ENCODE data around the gene KHSRP.
A peak's percentile ranks its signal among the peaks of the same experiment; 100 is the strongest.
"Not testable (repeated sequence)": the region's sequence is repeated elsewhere in the genome, so short reads cannot be mapped to it uniquely, and the experiment has no call there.

Gene KHSRP

GRCh38 chr19:6421075-6422014 is 3.3 kb downstream of the KHSRP start:
- DNase-seq (ENCODE audit: low read depth in 3 of 3): no peak

DNA sequence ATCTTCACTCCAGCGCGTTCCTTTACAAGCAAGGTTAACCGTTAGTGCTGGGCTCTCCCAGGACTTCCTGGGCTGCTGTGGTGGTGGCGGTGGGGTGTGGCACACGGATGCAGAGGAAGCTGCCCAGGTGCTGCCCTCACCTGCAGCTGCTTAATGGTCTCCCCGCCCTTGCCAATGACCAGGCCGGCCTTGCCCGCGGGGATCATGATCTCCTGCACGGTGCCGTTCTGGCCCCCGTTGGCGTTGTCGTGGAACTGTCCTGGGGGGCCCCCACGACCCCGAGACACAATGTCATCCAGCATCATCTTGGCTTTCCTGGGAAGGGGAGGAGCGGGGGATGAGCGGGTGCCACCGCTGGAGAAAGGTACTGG is 6.1 kb downstream of the KHSRP start:
- no peak for DNase-seq (ENCODE audit: low read depth in 3 of 3)

- DNase-seq (ENCODE audit: low read depth in 3 of 3): no peak
These were observed 6.7 kb downstream of the KHSRP start for GRCh38 chr19:6417713-6418561.

- no peak for DNase-seq (ENCODE audit: low read depth in 3 of 3)
These were observed 7.8 kb downstream of the KHSRP start for GRCh38 chr19:6416658-6417405.

- no peak for DNase-seq (ENCODE audit: low read depth in 3 of 3)
These were observed 8.9 kb downstream of the KHSRP start for GRCh38 chr19:6415591-6416190.

- DNase-seq (ENCODE audit: low read depth in 3 of 3): no peak
These were observed 9.6 kb downstream of the KHSRP start for GRCh38 chr19:6414793-6415590.

DNA sequence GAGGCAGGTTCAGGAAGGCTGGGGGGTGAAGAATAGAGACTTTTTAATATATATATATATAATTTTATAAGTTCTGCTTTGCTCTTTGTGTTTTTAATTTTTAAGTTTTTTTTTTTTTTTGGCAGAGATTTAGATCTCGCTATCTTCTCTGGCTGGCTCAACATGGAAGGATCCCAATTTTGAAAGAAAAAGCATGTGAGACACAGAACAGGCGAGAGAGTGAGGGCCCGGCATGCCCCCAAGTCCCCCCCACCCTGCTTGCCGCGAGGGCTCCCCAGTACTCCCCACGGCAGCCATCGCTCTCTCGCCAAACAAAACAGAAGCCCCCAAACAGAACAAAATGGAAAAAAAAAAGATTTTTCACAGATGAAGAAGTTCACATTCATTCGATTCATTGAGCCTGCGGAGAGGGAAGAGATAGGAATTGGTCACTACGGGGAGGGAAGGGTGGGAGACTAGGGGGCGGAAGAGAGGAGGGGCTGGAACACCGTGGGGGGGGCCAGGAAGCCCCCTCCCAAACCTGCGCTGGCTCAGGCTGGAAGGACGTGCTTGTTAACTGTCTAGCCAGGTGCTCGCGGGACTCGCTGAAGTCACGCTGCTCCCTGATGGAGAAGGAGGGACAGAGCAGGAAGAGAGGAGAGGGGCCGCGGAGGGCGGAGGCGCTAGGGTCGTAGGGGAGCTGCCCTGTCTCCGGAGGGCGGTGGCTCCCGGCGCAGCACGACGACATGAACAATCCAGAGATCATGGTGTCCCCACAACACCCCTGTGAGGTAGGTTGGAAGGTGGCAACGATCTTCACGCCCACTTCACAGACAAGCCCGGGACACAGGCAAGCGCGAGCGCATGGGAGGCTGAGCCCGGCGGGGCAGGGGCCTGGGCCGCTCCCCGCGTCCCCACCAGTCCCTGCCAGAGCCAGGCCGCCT is 10.6 kb downstream of the KHSRP start:
- no peak for DNase-seq (ENCODE audit: low read depth in 3 of 3)

DNA sequence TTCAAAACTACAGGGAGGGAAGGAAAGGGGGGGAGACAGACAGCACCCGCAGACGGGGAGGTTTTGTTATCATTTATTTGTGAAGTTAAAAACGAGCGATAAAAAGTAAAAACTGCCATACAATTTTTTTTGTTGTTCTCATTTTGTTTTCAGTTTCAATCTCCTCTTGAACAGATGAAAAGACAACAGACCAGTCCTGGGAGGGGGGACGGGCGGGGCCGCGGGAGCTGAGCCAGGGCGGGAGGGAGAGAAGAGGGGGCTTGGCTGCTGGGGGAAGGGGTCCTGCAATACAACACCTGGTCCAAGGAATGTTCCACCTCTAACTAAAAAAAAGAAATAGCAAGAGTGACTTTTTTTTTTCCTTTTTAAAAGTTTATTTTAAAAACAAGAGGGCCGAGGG is 11.3 kb downstream of the KHSRP start:
- no peak for DNase-seq (ENCODE audit: low read depth in 3 of 3)

GRCh38 chr19:6412447-6413091 is 12.0 kb downstream of the KHSRP start:
- peak; percentile 33 to 52 (median 33) for DNase-seq (ENCODE audit: low read depth in 3 of 3)

- no peak for DNase-seq (ENCODE audit: low read depth in 3 of 3)
These were observed 12.6 kb downstream of the KHSRP start for GRCh38 chr19:6412061-6412446.

DNA sequence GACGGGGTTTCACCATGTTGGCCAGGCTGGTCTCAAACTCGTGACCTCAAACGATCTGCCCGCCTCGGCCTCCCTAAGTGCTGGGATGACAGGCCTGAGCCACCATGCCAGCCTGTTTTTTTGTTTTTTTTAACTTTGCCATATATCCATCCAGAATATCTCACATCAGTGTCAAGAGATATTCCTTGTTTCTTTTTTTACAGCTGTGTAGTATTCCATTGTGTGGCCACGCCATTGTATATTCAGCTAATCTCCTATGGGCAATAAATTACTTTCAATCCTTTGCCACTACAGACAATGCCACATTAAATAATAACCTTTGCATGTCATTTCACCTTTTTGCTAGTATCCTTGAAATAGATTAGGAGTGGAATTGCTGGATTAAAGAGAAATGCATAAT is 15.3 kb downstream of the KHSRP start:
- no peak for DNase-seq (ENCODE audit: low read depth in 3 of 3)

GRCh38 chr19:6406401-6406800 is 18.2 kb downstream of the KHSRP start:
- no peak for DNase-seq (ENCODE audit: low read depth in 3 of 3)

DNA sequence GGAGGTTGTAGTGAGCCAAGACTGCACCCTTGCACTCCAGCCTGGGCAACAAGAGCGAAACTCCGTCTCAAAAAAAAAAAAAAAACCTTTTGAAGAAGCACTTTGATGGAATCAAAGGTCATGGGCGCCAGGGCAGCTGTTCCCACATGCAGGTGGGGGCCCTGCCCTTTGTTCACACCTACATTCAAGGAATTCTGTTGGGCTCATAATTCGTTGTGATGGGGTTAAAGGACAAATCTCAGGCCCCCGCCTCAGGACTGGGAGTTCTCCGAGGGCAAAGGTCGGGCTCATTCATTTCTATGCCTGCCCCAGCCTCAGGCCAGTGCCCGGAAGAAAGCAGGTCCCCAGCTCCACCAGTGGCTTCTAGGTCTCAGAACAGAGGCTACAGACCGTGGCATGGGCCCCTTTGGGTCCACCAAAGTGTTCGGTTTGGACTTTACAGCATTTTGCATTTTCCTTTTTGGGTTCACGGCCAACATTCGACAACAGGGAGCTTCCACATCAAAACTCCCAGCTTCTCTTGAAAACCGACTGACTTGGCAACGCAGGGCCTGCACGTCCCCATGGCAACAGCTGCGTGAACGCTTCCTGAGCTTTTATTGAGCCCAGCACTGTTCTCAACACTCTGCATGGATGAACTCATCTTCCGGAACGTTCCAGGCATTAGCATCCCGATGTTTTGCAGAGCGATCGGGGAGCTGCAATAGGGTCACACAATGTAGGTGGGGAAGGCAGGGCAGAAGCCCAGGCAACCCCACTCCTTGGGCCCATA is 21.6 kb downstream of the KHSRP start:
- no peak for DNase-seq (ENCODE audit: low read depth in 3 of 3)

GRCh38 chr19:6402058-6402457 is 22.6 kb downstream of the KHSRP start:
- DNase-seq (ENCODE audit: low read depth in 3 of 3): no peak

GRCh38 chr19:6400062-6400944 is 24.3 kb downstream of the KHSRP start:
- not testable (repeated sequence) for DNase-seq (ENCODE audit: low read depth in 3 of 3)

- DNase-seq (ENCODE audit: low read depth in 3 of 3): no peak
These were observed 28.3 kb downstream of the KHSRP start for GRCh38 chr19:6396305-6396704.

DNA sequence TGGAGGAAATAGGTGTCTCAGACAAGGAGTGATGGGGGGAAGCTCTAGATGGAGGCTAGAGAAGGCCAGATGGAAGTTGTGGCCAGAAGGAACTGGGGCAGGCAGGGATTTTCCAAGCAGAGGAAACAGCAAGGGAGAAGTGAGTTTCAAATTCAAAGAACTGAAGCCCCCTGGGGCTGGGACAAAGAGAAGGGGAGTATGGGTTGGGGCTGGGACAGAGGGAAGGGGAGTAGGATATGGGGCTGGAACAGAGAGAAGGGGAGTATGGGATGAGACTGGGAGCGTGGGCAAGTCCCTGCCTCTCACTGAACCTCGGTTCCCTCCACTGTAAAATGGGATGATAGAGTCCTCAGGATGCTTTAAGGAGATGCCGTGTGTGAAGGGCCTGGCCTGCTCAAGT is 29.8 kb downstream of the KHSRP start:
- no peak for DNase-seq (ENCODE audit: low read depth in 3 of 3)

Measured in stimulated activated CD4-positive, alpha-beta T cell treated with anti-CD3 and anti-CD28 coated beads, TNF-alpha, amount 100 ng/mL, for 48 hours (primary cell).